Brain microvascular endothelial cell (primary cell): ENCODE results near the gene NUP153.
"Not testable (repeated sequence)": the region's sequence is repeated elsewhere in the genome, so short reads cannot be mapped to it uniquely, and the experiment has no call there.

ENCODE experiments used
- DNase-seq: peaks from one replicate; pipeline ENCODE4 v3.0.0-alpha.2; 2020
- H3K27ac ChIP-seq: fragments of 250-450 bp; sonication (Bioruptor Pico); 2 replicates; pipeline ENCODE4 v1.5.1; 2020; ENCODE audit warnings: mild to moderate bottlenecking, moderate library complexity
- H3K27me3 ChIP-seq: fragments of 250-450 bp; sonication (Bioruptor Pico); replicated peaks from 2 replicates; pipeline ENCODE4 v1.5.1; 2020; ENCODE audit warnings: mild to moderate bottlenecking
- H3K36me3 ChIP-seq: fragments of 250-450 bp; sonication (Bioruptor Pico); replicated peaks from 2 replicates; pipeline ENCODE4 v1.5.1; 2020; ENCODE audit warnings: mild to moderate bottlenecking
- H3K4me3 ChIP-seq: 2 replicates; pipeline ENCODE4 v1.5.1; 2011; ENCODE audit warnings: low read depth, mild to moderate bottlenecking, control low read depth, low read length, moderate library complexity
- in situ Hi-C: cut with HindIII; loops from 2 replicates; pipeline ENCODE4 v1.10.0; 2017; ENCODE audit warnings: low sequenced_read_pairs, low pct_ligation_motif_present
- TF ChIP-seq, protein P1 (sequence below): IDR thresholded peaks from 2 replicates; pipeline ENCODE4 v1.5.1; 2011; ENCODE audit warnings: low read depth, mild to moderate bottlenecking, moderate library complexity, low read length, control low read depth, inconsistent platforms; ENCODE audit errors: missing control alignments

Gene NUP153

DNA sequence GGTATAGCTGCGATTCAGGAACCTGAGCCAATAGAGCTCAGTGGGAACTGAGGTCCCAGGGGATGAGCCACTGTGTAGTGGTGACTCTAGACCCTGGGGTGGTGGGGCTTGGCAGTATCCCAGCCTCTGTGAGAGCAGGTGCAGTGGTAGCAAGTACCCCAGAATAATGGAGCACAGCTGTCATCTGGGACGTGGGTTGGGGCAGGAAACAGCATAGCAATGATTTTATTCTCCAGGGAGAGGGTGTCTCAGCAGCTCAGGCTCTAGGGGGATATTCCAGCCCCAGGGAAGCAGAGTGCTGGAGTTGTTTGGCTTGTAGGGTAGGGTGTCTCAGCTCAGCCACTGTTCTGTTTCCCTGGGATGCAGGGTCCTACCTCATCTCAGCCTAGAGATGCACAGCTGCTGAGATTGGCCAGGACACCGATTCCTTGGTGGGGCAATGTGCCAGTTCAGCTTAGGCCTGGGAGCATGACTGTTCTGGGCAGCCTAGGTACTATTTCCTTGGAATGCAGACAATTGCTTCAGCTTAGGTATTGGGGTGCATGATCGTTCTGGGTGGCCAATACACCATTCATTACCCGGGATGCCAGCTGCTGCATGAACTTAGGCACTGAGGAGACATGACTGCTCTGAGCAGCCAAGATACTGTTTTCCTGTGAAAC lies 34.0 kb upstream of the NUP153 start:
- no peak overlapping the region for H3K27ac ChIP-seq
- DNase-seq: no peak
- TF ChIP-seq, protein P1, sequence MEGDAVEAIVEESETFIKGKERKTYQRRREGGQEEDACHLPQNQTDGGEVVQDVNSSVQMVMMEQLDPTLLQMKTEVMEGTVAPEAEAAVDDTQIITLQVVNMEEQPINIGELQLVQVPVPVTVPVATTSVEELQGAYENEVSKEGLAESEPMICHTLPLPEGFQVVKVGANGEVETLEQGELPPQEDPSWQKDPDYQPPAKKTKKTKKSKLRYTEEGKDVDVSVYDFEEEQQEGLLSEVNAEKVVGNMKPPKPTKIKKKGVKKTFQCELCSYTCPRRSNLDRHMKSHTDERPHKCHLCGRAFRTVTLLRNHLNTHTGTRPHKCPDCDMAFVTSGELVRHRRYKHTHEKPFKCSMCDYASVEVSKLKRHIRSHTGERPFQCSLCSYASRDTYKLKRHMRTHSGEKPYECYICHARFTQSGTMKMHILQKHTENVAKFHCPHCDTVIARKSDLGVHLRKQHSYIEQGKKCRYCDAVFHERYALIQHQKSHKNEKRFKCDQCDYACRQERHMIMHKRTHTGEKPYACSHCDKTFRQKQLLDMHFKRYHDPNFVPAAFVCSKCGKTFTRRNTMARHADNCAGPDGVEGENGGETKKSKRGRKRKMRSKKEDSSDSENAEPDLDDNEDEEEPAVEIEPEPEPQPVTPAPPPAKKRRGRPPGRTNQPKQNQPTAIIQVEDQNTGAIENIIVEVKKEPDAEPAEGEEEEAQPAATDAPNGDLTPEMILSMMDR: no peak
- H3K4me3 ChIP-seq: no peak overlapping the region
- in situ Hi-C loops: no loop called here
- no peaks in the 10 kb centered on the region for H3K27me3 ChIP-seq
- no peaks in the 10 kb centered on the region for H3K36me3 ChIP-seq

DNA sequence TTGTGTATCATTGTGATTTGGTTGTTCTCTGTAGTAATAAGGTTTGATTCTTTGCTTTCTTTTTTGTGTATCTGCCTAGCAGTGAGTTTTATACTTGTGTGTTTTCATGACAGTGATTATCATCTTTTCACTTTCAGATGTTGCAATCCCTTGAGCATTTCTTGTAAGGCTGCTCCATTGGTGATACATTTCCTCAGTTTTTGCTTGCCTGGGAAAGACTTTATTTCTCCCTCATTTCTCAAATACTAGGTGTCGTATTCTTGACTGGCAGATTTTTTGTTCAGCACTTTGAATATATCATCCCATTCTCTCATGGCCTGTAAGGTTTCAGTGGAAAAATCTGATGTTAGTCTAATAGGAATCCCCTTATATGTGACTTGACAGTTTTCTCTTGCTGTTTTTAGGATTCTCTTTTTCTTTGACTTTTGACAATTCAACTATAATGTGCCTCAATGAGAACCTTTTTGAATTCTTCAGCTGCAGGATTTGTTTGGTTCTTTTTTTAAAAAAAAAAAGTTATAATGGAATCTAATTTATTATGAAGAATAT lies 31.1 kb upstream of the NUP153 start:
- DNase-seq: no peak
- Histone ChIP-seq H3K27me3 (no peaks in the 10 kb centered on the region), H3K36me3 (no peaks in the 10 kb centered on the region), H3K27ac (no peak overlapping the region), H3K4me3 (no peak overlapping the region)
- in situ Hi-C loops: no loop called here
- TF ChIP-seq, protein P1: no peak

DNA sequence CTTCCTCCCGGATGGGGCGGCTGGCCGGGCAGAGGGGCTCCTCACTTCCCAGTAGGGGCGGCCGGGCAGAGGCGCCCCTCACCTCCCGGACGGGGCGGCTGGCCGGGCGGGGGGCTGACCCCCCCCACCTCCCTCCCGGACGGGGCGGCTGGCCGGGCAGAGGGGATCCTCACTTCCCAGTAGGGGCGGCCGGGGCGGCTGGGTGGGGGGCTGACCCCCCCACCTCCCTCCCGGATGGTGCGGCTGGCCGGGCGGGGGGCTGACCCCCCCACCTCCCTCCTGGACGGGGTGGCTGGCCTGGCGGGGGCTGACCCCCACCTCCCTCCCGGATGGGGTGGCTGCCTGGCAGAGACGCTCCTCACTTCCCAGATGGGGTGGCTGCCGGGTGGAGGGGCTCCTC lies 28.6 kb upstream of the NUP153 start:
- DNase-seq, H3K36me3 ChIP-seq, H3K4me3 ChIP-seq, H3K27me3 ChIP-seq, H3K27ac ChIP-seq, in situ Hi-C loops: not testable (repeated sequence)

DNA sequence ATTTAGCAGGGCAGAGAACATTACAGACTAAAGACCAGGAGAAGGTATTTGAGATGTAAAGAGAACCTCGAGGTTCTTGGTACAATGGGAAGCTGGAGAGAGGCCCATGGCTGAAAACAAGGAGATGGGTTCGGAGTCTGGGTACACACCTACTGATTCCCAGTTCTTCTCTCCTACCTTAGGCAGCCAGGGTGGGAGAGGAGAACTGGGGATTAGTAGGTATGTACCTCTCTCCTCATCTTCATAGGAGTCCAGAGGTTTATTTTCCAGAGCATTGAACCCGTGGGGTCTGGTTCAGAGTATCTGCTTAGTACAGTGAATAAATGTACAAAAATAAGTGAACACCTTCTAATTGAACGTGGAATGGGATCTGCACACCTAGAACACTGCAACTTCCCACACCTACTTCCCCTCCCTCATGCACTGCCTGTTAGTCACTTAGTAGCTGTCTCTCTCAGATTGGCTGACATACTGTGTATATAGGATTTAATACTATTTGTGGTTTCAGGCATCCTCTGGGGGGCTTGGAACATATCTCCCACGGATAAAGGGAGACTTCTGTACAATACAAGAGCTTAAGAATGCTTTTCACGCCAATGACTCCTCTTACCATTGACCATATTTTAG lies 23.5 kb upstream of the NUP153 start:
- in situ Hi-C loops: no loop called here
- Histone ChIP-seq H3K27me3 (no peaks in the 10 kb centered on the region), H3K4me3 (no peak overlapping the region), H3K27ac (no peak overlapping the region), H3K36me3 (no peaks in the 10 kb centered on the region)
- TF ChIP-seq, protein P1: no peak
- no peak for DNase-seq

DNA sequence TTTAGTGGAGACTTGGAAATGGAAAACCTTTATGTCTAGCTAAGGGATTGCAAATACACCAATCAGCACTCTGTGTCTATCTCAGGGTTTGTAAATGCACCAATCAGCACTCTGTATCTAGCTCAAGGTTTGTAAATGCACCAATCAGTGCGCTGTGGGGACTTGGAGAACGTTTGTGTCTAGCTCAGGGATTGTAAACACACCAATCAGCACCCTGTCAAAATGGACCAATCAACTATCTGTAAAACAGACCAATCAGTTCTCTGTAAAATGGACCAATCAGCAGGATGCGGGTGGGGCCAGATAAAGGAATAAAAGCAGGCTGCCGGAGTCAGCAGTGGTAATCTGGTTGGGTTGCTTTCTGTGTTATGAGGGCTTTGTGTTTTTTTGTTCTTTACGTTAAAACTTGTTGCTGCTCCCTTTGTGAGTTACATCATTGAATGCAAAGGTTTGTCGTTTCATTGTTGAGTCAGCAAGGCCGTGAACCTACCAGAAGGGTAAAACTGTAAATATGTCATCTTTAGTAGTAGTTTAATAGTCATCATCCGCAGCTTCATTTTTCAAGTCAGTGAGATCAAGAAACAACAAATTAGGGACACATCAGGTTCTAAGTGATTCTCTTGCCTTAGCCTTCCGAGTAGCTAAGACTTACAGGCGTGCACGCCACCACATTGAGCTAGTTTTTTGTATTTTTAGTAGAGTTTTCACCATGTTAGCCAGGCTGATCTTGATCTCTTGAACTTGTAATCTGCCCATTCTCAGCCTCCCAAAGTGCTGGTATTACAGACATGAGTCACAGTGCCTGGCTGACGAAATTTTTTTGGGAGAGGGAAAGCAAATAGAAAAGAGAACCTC lies 22.7 kb upstream of the NUP153 start:
- no peak overlapping the region for H3K27ac ChIP-seq
- no peak overlapping the region for H3K4me3 ChIP-seq
- TF ChIP-seq, protein P1: no peak
- no peak for DNase-seq
- no peaks in the 10 kb centered on the region for H3K36me3 ChIP-seq
- in situ Hi-C loops: no loop called here
- H3K27me3 ChIP-seq: no peaks in the 10 kb centered on the region
